Mucosa of rectum (tissue), 2 donors: ENCODE measurements around the gene PAPLN.

Experiments
- H3K27ac ChIP-seq, 2 donors: one replicate each; pipeline ENCODE4 v1.7.0; 2013; ENCODE audit warnings: inconsistent platforms in 2 of 2, low read depth in 2 of 2, low read length in 2 of 2
- H3K27me3 ChIP-seq, 2 donors: one replicate each; pipeline ENCODE4 v1.7.0; 2013; ENCODE audit warnings: low read length in 2 of 2; ENCODE audit not compliant: control insufficient read depth in 2 of 2, insufficient read depth in 2 of 2
- H3K36me3 ChIP-seq, 2 donors: one replicate each; pipeline ENCODE4 v1.7.0; 2013; ENCODE audit warnings: low read length in 2 of 2; ENCODE audit not compliant: control insufficient read depth in 2 of 2, insufficient read depth in 2 of 2
- H3K4me1 ChIP-seq, 2 donors: one replicate each; pipeline ENCODE4 v1.7.0; 2013; ENCODE audit warnings: low read length in 2 of 2, mild to moderate bottlenecking in 1 of 2; ENCODE audit not compliant: control insufficient read depth in 2 of 2, insufficient read depth in 2 of 2
- H3K4me3 ChIP-seq, 2 donors: one replicate each; pipeline ENCODE4 v1.7.0; 2013; ENCODE audit warnings: low read length in 2 of 2
- H3K9ac ChIP-seq, 2 donors: one replicate each; pipeline ENCODE4 v1.7.0; 2013; ENCODE audit warnings: low read length in 2 of 2, low read depth in 1 of 2, mild to moderate bottlenecking in 1 of 2
- H3K9me3 ChIP-seq, 2 donors: one replicate each; pipeline ENCODE4 v1.7.0; 2013; ENCODE audit warnings: low read length in 2 of 2; ENCODE audit not compliant: control insufficient read depth in 2 of 2
- donor health status: healthy.
- donor health status: Normal muscosa, but diverticular disease.

PAPLN gene

GRCh38 chr14:73243748-73244147, 6.4 kb downstream of the PAPLN start:
- Histone ChIP-seq H3K9ac (no peak overlapping the region), H3K27ac (no peak overlapping the region)

DNA sequence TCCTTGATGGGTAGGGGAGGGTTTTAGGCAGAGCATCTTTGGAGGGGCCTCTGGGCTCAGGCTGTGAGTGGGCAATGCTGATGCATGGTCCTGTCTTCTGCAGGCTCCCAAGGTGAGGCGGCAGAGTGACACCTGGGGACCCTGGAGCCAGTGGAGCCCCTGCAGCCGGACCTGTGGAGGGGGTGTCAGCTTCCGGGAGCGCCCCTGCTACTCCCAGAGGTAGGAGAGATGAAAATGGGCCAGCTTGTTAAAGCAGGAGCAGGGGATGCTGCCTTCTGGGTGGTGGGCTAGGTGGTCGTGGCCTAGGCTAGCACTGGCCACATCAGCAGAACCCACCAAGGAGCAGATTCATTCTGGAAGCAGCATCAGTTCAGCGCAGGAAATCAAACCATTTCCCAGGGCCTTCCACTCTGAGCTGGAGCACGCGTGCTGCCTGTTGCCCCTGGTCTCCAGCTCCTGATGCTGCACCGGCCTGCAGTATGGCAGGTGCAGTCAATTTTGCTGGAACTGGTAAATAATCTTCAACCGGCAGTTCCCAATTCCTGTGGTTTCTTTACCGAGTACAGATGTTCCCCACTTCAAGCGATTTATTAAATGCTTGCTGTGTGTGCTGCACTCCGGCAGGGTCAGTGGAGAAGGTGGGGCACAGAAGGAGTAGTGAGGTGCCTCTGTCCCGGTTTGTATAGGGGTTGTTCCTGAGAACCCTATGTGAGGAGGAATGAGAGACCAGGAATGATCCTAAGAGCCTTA, 7.4 kb downstream of the PAPLN start:
- Histone ChIP-seq H3K9ac (no peak overlapping the region), H3K9me3 (no peaks in the 10 kb centered on the region), H3K27me3 (peaks cover 0 to 4% of the 10 kb centered on the region in 2 donors), H3K4me3 (no peak overlapping the region), H3K4me1 (peaks cover 6 to 11% of the 10 kb centered on the region in 2 donors), H3K36me3 (no peaks in the 10 kb centered on the region), H3K27ac (no peak overlapping the region)

More at GRCh38 chr14:73243748-73244147, 6.4 kb downstream of the PAPLN start:
- Histone ChIP-seq H3K9me3 (no peaks in the 10 kb centered on the region), H3K27me3 (peaks cover 4 to 9% of the 10 kb centered on the region in 2 donors), H3K4me3 (no peak overlapping the region), H3K36me3 (no peaks in the 10 kb centered on the region), H3K4me1 (peaks cover 11 to 15% of the 10 kb centered on the region in 2 donors)

- Histone ChIP-seq H3K27ac (no peak overlapping the region), H3K27me3 (peaks cover 0 to 3% of the 10 kb centered on the region in 2 donors), H3K9ac (peak overlapping the region in 1 of 2 donors; percentile 14)
These were observed 8.4 kb downstream of the PAPLN start for GRCh38 chr14:73245480-73246325.

GRCh38 chr14:73246387-73247150, 9.3 kb downstream of the PAPLN start:
- Histone ChIP-seq H3K4me1 (peaks cover 0 to 2% of the 10 kb centered on the region in 2 donors), H3K4me3 (peak overlapping the region in 1 of 2 donors; percentile 57), H3K27me3 (no peaks in the 10 kb centered on the region), H3K9me3 (no peaks in the 10 kb centered on the region), H3K9ac (no peak overlapping the region), H3K27ac (no peak overlapping the region), H3K36me3 (no peaks in the 10 kb centered on the region)

More at GRCh38 chr14:73245480-73246325, 8.4 kb downstream of the PAPLN start:
- Histone ChIP-seq H3K36me3 (no peaks in the 10 kb centered on the region), H3K4me3 (peak overlapping the region; percentile 18 to 57), H3K4me1 (peaks cover 4 to 8% of the 10 kb centered on the region in 2 donors), H3K9me3 (no peaks in the 10 kb centered on the region)

GRCh38 chr14:73248108-73248868, 11.0 kb downstream of the PAPLN start:
- Histone ChIP-seq H3K9me3 (no peaks in the 10 kb centered on the region), H3K36me3 (no peaks in the 10 kb centered on the region), H3K4me1 (no peaks in the 10 kb centered on the region), H3K9ac (no peak overlapping the region), H3K27ac (no peak overlapping the region), H3K4me3 (no peak overlapping the region), H3K27me3 (no peaks in the 10 kb centered on the region)

- Histone ChIP-seq H3K4me1 (no peaks in the 10 kb centered on the region), H3K27ac (no peak overlapping the region), H3K9ac (no peak overlapping the region), H3K4me3 (no peak overlapping the region), H3K9me3 (no peaks in the 10 kb centered on the region), H3K36me3 (no peaks in the 10 kb centered on the region), H3K27me3 (no peaks in the 10 kb centered on the region)
These were observed 11.8 kb downstream of the PAPLN start for GRCh38 chr14:73249108-73249507.

DNA sequence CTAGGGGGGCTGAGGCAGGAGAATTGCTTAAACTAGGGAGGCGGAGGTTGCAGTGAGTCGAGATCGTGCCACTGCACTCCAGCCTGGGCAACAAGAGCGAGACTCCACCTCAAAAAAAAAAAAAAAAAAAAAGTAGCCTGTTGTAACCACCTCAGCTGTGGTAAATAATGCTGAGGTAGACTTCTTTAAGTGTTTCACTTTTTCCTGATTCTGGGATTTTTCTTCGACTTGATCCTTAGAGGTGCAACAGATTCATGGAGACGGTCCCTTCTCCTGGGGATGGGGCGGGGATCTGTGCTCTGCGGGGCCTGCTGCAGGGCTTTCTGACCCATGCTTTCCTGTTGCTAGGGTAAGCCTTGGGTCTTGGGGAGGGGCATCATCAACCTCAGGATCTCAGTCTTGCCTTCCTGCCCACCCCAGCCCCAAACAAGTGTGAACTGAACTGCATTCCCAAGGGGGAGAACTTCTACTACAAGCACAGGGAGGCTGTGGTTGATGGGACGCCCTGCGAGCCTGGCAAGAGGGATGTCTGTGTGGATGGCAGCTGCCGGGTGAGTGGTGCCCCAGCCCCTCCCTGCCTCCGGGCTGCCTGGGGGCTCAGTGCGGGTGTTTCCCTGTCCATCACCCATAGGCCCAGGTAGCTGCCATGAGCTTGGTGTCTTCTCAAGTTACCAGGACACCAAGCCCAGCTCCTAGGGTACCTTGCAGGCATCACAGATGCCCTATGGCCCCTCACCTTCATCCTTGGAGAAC, 12.4 kb downstream of the PAPLN start:
- Histone ChIP-seq H3K9me3 (no peaks in the 10 kb centered on the region), H3K9ac (no peak overlapping the region), H3K4me1 (no peaks in the 10 kb centered on the region), H3K27ac (no peak overlapping the region), H3K27me3 (no peaks in the 10 kb centered on the region), H3K36me3 (no peaks in the 10 kb centered on the region), H3K4me3 (no peak overlapping the region)

DNA sequence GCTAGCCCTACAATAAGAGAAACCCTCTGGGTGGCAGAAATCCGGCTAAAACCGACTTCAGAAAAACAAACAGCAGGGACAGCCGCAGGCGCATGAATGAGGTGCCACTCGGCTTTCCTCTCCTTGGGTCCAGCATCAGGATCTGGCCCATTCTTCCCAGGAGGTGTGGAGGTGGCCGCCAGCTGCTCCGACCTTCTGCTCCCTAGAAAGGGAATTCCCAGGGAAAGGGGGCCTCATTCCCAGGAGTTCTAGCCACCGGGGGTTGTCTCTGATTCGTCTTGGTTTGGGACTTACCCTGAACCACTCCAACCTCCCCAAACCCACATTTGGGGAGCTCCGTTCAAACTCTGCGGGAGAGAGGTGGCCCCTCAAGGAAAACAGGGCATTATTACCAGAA, 13.0 kb downstream of the PAPLN start:
- H3K9ac ChIP-seq = no peak overlapping the region
- H3K27me3 ChIP-seq = no peaks in the 10 kb centered on the region
- H3K9me3 ChIP-seq = no peaks in the 10 kb centered on the region
- no peaks in the 10 kb centered on the region for H3K4me1 ChIP-seq
- no peak overlapping the region for H3K4me3 ChIP-seq
- no peak overlapping the region for H3K27ac ChIP-seq
- no peaks in the 10 kb centered on the region for H3K36me3 ChIP-seq
